Immature natural killer cell (primary cell): ENCODE results near the gene TDG. TPM values are rescaled to one million over a fixed set of nuclear protein-coding genes. Genes with fewer than 3 reads are reported as not detected.

Experiments used
- DNase-seq, 3 donors: peaks; one replicate each; pipeline ENCODE4 v3.0.0; 2022; ENCODE audit warnings: mixed read lengths in 1 of 3
- H3K27ac Mint-ChIP-seq, 6 donors: one replicate each; pipeline ENCODE4 v1.8.0; 2020; ENCODE audit warnings: mixed read lengths in 6 of 6, mild to moderate bottlenecking in 5 of 6, inconsistent platforms in 4 of 6, moderate library complexity in 3 of 6
- H3K27me3 Mint-ChIP-seq, 3 donors: one replicate each; pipeline ENCODE4 v1.8.0; 2020 to 2021; ENCODE audit warnings: low read depth in 3 of 3, mild to moderate bottlenecking in 3 of 3, mixed read lengths in 3 of 3, moderate library complexity in 3 of 3, inconsistent platforms in 1 of 3
- H3K36me3 Mint-ChIP-seq, 3 donors: one replicate each; pipeline ENCODE4 v1.8.0; 2020; ENCODE audit warnings: mixed read lengths in 3 of 3, inconsistent platforms in 2 of 3, mild to moderate bottlenecking in 2 of 3
- H3K4me1 Mint-ChIP-seq, 2 donors: one replicate each; pipeline ENCODE4 v1.8.0; 2020; ENCODE audit warnings: inconsistent platforms in 2 of 2, mild to moderate bottlenecking in 2 of 2, mixed read lengths in 2 of 2, moderate library complexity in 1 of 2
- H3K4me3 Mint-ChIP-seq, 5 donors: one replicate each; pipeline ENCODE4 v1.8.0; 2020; ENCODE audit warnings: mild to moderate bottlenecking in 5 of 5, mixed read lengths in 5 of 5, inconsistent platforms in 3 of 5, moderate library complexity in 3 of 5
- H3K9me3 Mint-ChIP-seq, 6 donors: one replicate each; pipeline ENCODE4 v1.8.0; 2020; ENCODE audit warnings: mild to moderate bottlenecking in 6 of 6, mixed read lengths in 6 of 6, inconsistent platforms in 4 of 6, moderate library complexity in 3 of 6
- polyA plus RNA-seq, 3 donors: library from polyadenylated mRNA; unstranded; fragments of 300-500 nt; fragmentation: Illumina TruSeq; gene quantifications; one replicate each; pipeline ENCODE4 v1.2.3, GENCODE V29; 2021

The TDG gene
- polyA plus RNA-seq, 3 donors from 2014 or later = 26.6 to 30.1 (median 26.8) TPM

DNA sequence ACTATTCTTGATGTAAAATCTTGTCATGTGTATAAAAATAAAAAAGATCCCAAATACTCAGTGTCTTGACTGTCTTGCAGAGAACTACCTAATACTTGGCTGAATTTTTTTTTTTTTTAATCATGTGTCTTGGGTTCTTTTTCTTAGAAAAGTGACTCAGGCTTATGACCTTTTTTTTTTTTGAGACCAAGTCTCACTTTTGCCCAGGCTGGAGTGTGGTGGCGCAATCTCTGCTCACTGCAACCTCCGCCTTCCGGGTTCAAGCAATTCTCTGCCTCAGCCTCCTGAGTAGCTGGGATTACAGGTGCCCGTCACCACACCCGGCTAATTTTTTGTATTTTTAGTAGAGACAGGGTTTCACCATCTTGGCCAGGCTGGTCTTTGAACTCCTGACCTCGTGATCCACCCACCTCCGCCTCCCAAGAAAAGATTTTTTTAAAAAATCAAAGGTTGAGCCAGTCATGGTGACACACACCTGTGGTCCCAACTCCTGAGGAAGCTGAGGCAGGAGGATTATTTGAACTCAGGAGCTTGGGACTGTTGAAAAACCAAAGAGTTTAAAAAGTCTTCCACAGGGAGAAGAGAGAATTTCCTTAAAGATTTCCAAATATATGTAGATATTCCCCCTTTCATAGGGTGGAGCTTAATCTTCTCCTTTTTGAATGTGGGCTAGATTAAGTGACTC is 17.7 kb upstream of the TDG start:
- peak overlapping the region in 3 of 6 donors; percentile 17 to 28 (median 26) for H3K27ac Mint-ChIP-seq
- H3K9me3 Mint-ChIP-seq = no peaks in the 10 kb centered on the region
- peaks cover 4 to 20% of the 10 kb centered on the region in 2 donors for H3K4me1 Mint-ChIP-seq
- H3K36me3 Mint-ChIP-seq = peaks cover 17 to 71% (median 38%) of the 10 kb centered on the region in 3 donors
- no peak for DNase-seq
- no peak overlapping the region for H3K4me3 Mint-ChIP-seq
- peaks cover 0 to 3% (median 2%) of the 10 kb centered on the region in 3 donors for H3K27me3 Mint-ChIP-seq

DNA sequence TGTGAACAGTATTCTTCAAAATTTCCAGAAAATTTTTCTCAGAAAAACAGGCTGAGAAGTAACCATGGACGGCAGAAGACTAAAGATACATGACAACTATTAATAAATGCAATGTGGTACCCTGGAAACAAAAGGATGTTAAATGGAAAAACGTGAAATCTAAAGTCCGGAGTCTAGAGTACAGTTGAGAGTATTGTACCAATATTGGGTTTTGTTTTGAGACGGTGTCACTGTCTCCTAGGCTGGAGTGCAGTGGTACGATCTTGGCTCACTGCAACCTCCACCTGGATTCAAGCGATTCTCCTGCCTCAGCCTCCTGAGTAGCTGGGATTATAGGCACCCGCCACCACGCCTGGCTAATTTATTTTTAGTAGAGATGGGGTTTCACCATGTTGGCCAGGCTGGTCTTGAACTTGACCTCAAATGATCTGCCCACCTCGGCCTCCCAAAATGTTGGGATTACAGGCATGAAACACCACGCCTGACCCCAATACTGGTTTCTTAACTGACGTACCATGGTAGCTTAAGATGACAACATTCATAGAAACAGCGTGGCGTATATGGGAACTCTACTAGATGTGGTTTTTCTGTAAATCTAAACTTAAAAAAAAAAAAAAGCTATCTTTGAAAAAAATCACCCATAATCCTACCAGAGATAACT is 16.8 kb upstream of the TDG start:
- peaks cover 11 to 65% (median 33%) of the 10 kb centered on the region in 3 donors for H3K36me3 Mint-ChIP-seq
- no peak for DNase-seq

DNA sequence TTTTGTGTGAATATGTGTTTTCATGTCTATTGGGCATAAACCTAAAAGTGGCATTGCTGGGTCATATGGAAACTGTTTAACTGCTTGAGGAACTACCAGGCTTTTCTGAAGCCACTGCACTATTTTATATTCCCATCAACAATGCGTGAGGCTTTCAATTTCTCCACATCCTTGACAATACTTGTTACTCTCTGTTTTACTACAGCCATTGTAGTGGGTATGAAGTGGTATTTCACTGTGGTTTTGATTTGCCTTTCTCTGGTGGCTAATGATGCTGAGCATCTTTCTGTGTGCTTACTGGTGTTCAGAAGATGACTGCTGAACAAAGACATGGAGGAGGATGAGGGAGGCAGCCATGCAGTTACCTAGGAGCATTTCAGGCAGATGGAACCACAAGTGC is 13.2 kb upstream of the TDG start:
- Mint-ChIP-seq H3K4me1 (peaks cover 31 to 58% of the 10 kb centered on the region in 2 donors), H3K27ac (peak overlapping the region in 5 of 6 donors; percentile 4 to 66 (median 10)), H3K27me3 (peaks cover 5 to 10% (median 7%) of the 10 kb centered on the region in 3 donors), H3K9me3 (no peaks in the 10 kb centered on the region), H3K4me3 (no peak overlapping the region), H3K36me3 (peaks cover 5 to 36% (median 20%) of the 10 kb centered on the region in 3 donors)
- DNase-seq = no peak

More for the DNA sequence above, 16.8 kb upstream of the TDG start:
- Mint-ChIP-seq H3K9me3 (no peaks in the 10 kb centered on the region), H3K27me3 (peaks cover 0 to 3% (median 2%) of the 10 kb centered on the region in 3 donors), H3K27ac (peak overlapping the region in 2 of 6 donors; percentile 9 to 26), H3K4me3 (no peak overlapping the region), H3K4me1 (peaks cover 4 to 28% of the 10 kb centered on the region in 2 donors)

DNA sequence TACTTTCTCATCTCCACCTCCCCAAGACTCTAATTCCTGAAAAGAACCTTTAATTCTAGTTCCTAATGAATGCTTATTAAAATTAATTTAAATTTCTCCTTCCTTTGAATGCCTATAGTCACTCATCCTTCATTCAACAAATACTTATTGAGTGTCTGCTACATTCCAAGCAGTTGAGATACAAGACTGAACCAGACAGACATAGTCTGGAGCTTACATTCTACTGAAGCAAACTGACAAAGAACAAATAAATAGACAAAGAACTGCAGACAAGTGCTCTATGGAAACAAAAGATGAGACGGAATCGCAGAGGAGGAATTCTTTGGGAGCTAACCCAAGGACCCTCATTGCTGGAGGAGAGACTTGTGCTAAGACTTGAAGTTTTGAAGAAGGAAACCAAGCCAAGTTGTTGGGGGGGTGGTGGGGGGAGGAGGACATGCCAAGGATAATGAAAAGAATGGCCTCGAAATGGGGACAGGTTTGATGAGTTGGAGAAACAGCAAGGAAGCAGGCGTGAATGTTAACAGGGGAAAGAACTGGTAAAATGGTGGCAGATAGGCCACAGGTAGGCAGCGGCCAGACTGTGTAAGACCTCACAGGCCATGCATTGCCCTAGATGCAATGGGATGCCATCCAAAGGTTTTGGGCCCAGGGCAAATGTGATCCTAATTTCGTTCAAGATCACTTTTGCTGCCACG is 9.7 kb upstream of the TDG start:
- Mint-ChIP-seq H3K27ac (peak overlapping the region; percentile 99 to 100 (median 99)), H3K4me3 (peak overlapping the region; percentile 97 to 99 (median 99)), H3K27me3 (peaks cover 7 to 10% (median 9%) of the 10 kb centered on the region in 3 donors), H3K36me3 (peaks cover 3 to 12% (median 4%) of the 10 kb centered on the region in 3 donors), H3K9me3 (no peaks in the 10 kb centered on the region), H3K4me1 (peaks cover 33 to 71% of the 10 kb centered on the region in 2 donors)
- no peak for DNase-seq

DNA sequence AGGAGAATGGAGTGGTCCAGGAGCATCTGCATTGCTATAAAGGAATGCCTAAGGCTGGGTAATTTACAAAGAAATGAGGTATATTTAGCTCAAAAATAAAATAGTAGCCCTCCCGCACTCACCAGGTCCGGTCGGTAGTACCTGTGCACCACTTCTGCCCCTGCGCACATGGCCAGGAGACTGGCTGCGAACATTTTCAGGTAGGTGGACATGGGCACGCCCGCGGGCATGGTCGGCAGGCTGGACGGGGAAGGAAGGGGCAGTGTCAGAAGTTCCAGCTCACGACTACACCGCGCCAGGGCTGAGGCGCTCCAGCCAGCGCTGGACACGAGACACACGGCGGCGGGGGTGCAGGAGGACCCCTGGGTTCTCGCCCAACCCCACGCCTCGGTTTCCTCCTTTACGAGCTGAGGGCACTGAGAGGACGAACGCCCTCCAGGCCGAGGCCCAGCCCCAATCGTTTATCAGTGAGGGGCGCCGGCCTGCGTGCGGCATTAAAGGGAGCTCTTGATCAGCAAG is 9.1 kb upstream of the TDG start:
- H3K27ac Mint-ChIP-seq = peak overlapping the region; percentile 99 to 100 (median 99)
- DNase-seq = no peak
- H3K4me1 Mint-ChIP-seq = peaks cover 33 to 71% of the 10 kb centered on the region in 2 donors
- no peaks in the 10 kb centered on the region for H3K9me3 Mint-ChIP-seq
- H3K4me3 Mint-ChIP-seq = peak overlapping the region; percentile 97 to 99 (median 99)
- peaks cover 3 to 10% (median 4%) of the 10 kb centered on the region in 3 donors for H3K36me3 Mint-ChIP-seq
- H3K27me3 Mint-ChIP-seq = peaks cover 7 to 10% (median 9%) of the 10 kb centered on the region in 3 donors

DNA sequence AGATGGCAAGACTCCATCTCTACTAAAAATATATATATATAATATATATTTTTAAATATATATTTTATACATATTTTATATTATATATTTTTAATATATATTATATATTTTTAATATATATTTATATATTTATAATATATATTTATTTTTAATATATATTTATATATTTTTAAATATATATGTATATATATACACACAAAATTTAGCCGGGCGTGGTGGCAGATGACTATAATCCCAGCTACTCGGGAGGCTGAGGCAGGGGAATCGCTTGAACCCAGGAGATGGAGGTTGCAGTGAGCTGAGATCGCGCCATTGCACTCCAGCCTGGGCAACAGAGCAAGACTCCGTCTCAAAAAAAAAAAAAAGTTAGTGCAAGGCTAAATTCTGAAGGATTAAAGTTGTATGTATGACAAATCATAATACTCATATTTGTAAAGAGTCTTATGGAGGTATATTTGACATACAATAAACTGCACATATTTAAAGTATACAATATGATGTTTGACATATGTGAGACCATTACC is 7.7 kb upstream of the TDG start:
- Mint-ChIP-seq H3K27me3 (peaks cover 7 to 10% (median 9%) of the 10 kb centered on the region in 3 donors), H3K9me3 (no peaks in the 10 kb centered on the region), H3K27ac (peak overlapping the region; percentile 99 to 100 (median 99)), H3K4me1 (peaks cover 29 to 57% of the 10 kb centered on the region in 2 donors), H3K4me3 (peak overlapping the region; percentile 97 to 99 (median 99)), H3K36me3 (peaks cover 0 to 2% (median 0%) of the 10 kb centered on the region in 3 donors)
- no peak for DNase-seq

DNA sequence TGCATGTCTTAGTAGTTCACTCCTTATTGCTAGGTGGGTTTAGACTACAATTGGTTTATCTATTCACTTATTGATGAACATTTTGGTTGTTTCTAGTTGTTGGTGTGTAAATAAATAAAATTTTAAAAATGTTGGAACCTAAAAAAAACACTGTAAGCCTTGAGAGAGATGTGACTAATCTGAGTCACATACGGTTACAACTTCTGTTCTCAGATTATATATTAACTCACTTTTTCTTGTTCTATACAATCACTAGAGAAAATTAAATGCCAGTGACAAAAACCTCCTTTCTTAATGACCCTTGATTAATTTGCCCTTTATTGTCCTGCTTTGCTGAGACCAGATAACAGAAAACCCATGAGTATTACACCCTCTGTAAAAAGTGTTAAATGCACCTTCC is 7.1 kb upstream of the TDG start:
- Mint-ChIP-seq H3K4me1 (peaks cover 29 to 54% of the 10 kb centered on the region in 2 donors), H3K4me3 (peak overlapping the region in 3 of 5 donors; percentile 46 to 61 (median 54)), H3K27me3 (peaks cover 7 to 10% (median 9%) of the 10 kb centered on the region in 3 donors), H3K36me3 (no peaks in the 10 kb centered on the region), H3K9me3 (no peaks in the 10 kb centered on the region), H3K27ac (peak overlapping the region; percentile 51 to 88 (median 71))
- no peak for DNase-seq

DNA sequence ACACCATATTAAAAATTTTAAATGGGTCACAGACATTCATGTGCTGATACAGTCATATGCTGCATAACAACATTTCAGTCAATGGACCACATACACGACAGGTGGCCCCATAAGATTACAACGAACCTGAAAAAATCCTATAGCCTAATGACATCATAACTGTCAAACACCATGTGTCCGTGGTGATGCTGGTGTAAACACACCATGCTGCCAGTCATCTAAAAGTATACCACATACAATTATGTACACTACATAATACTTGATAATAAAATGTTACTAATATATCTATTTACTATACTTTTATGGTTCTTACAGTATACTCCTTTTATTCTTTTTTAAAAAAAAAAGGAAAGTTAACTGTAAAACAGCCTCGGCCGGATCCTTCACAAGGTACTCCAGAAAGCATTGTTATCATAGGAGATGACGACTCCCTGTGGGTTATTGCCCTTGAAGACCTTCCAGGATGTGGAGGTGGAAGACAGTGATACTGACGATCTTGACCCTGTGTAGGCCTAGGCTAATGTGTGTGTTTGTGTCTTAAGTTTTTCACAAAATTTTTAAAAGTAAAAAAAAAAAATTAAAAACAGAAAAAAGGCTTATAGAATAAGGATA is 5.0 kb upstream of the TDG start:
- H3K4me1 Mint-ChIP-seq = peaks cover 31 to 52% of the 10 kb centered on the region in 2 donors
- H3K27ac Mint-ChIP-seq = peak overlapping the region in 2 of 6 donors; percentile 9 to 36
- H3K4me3 Mint-ChIP-seq = no peak overlapping the region
- H3K36me3 Mint-ChIP-seq = no peaks in the 10 kb centered on the region
- no peaks in the 10 kb centered on the region for H3K9me3 Mint-ChIP-seq
- DNase-seq = no peak
- peaks cover 12 to 14% (median 13%) of the 10 kb centered on the region in 3 donors for H3K27me3 Mint-ChIP-seq

DNA sequence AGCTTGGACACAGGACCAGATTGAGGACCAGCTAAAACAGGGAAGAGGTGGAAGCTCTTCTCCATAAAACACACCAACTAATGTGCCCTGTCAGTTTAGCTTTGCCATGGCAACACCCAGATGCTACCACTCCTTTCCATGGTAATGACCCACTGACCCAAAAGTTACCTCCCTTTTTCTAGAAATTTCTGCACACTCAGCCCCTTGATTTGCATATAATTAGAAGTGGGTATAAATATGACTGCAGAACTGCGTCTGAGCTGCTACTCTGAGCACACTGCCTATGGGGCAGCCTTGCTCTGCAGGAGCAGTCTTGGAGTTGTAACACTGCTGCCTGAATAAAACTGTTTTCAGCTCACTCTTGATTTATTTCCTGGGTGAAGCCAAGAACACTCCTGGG is 3.2 kb upstream of the TDG start:
- no peak for DNase-seq
- peaks cover 6 to 12% (median 7%) of the 10 kb centered on the region in 3 donors for H3K27me3 Mint-ChIP-seq
- H3K9me3 Mint-ChIP-seq = no peaks in the 10 kb centered on the region
- no peaks in the 10 kb centered on the region for H3K36me3 Mint-ChIP-seq
- peak overlapping the region in 2 of 6 donors; percentile 25 to 51 for H3K27ac Mint-ChIP-seq
- peaks cover 27 to 52% of the 10 kb centered on the region in 2 donors for H3K4me1 Mint-ChIP-seq
- H3K4me3 Mint-ChIP-seq = no peak overlapping the region

DNA sequence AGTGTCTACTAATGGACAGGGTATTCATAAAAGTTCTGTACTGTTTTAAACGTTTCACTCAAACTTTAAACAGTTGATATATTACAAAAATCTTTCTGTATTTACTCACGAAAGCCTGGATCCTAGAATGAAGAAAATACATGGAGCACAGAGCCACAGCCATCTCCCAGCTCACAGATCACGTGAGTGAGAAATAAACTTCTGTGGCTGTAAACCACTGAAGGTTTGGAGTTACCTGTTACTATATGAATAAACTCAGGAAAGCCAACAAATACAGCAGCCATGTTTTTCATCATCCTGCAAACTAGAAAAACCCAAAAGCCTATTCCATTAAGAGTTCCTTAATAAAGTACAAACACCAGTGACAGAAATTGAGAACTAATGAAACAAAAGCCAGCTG is 867 bp upstream of the TDG start:
- no peak for DNase-seq
- Mint-ChIP-seq H3K27ac (peak overlapping the region; percentile 98 to 100 (median 100)), H3K27me3 (peaks cover 5 to 11% (median 5%) of the 10 kb centered on the region in 3 donors), H3K9me3 (no peaks in the 10 kb centered on the region), H3K4me1 (peaks cover 40 to 61% of the 10 kb centered on the region in 2 donors), H3K36me3 (no peaks in the 10 kb centered on the region), H3K4me3 (peak overlapping the region; percentile 98 to 99 (median 99))

DNA sequence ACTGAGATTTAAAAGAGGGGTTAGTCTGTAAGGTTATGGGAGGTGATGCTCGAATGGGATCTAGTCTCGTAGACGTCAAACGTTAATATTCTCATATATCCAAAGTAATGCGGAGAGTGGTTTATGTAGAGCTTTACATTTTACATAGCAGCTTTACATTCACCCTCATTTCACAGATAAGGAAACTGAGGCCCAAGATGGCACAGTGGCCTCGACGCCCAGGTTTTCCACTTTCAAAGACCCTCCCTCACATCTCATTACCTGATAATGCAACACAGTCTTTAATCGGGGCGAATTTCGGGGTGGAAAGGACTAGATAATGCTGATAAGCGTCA is 450 bp upstream of the TDG start:
- Mint-ChIP-seq H3K4me1 (peaks cover 40 to 62% of the 10 kb centered on the region in 2 donors), H3K9me3 (no peaks in the 10 kb centered on the region), H3K27me3 (peaks cover 5 to 11% (median 5%) of the 10 kb centered on the region in 3 donors), H3K4me3 (peak overlapping the region; percentile 98 to 99 (median 99)), H3K27ac (peak overlapping the region; percentile 98 to 100 (median 100)), H3K36me3 (no peaks in the 10 kb centered on the region)
- no peak for DNase-seq

DNA sequence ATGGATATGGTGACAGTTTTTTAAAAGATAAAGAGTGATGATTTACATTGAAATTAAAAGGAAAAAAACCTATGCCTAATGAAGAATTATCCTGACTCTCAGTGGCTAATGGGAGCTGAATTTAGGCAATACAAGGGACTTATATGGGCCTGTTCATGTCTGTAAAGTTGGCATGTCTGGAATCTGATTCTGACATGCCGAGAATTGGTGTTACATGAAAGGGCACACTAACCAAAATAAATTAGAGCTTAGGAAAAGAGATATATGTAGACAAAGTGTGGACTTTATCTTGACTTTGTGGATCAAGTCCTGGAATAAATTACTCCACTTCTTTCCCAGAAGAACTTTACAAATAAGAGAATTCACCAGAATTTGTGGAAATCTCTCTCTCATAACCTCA is 1.1 kb downstream of the TDG start:
- Mint-ChIP-seq H3K9me3 (no peaks in the 10 kb centered on the region), H3K27me3 (peaks cover 5 to 11% (median 5%) of the 10 kb centered on the region in 3 donors), H3K4me1 (peaks cover 47 to 73% of the 10 kb centered on the region in 2 donors), H3K36me3 (no peaks in the 10 kb centered on the region), H3K4me3 (peak overlapping the region; percentile 98 to 99 (median 99)), H3K27ac (peak overlapping the region; percentile 98 to 100 (median 100))
- no peak for DNase-seq

DNA sequence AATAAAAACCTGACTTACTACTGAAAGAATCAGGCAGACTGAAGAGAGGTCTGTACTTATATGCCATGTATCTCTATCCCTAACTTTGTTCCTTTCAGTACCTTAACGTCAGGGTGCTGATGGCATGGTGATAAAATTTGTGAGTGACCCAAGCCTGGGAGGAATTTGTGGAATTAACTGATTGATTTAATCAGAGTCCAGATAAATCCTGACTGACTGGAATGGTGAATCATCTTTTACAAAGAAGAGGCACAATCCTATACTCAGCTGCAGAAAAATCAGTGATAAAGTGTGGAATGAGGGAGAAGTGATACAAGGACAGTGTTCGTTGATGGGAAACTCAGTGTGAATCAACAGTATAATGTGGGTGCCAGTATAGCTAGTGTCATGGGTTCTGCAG is 3.7 kb downstream of the TDG start:
- H3K36me3 Mint-ChIP-seq = no peaks in the 10 kb centered on the region
- DNase-seq = no peak
- peaks cover 56 to 78% of the 10 kb centered on the region in 2 donors for H3K4me1 Mint-ChIP-seq
- H3K27me3 Mint-ChIP-seq = peaks cover 5 to 11% (median 5%) of the 10 kb centered on the region in 3 donors
- H3K9me3 Mint-ChIP-seq = no peaks in the 10 kb centered on the region
- no peak overlapping the region for H3K4me3 Mint-ChIP-seq
- H3K27ac Mint-ChIP-seq = peak overlapping the region in 1 of 6 donors; percentile 12
